H1 (cell line): ENCODE measurements around the gene NT5C1A. TPM values are rescaled to one million over a fixed set of nuclear protein-coding genes. Genes with fewer than 3 reads are reported as not detected.

Experiments
- CTCF ChIA-PET: fragments of 300-600 bp; sonication (Branson Sonifier 250); formaldehyde crosslinking; loops from one replicate; lab custom pipeline; 2021; ENCODE audit not compliant: partially characterized antibody; lab: Charles Lee
- POLR2A ChIA-PET: fragments of 300-600 bp; sonication (Branson Sonifier 250); formaldehyde crosslinking; loops from one replicate; lab custom pipeline; 2021; ENCODE audit warnings: inconsistent platforms; ENCODE audit not compliant: partially characterized antibody; lab: Charles Lee
- DNase-seq, 2 experiments: peaks; one replicate each; pipeline versions ENCODE4 v3.0.0 to v3.0.0-alpha.2; 2010 to 2022; ENCODE audit warnings: low spot score in 2 of 2, low read depth in 1 of 2, mixed read lengths in 1 of 2
- FAIRE-seq: peaks from 2 replicates; lab custom pipeline; 2011; peaks lifted over from hg19 to GRCh38; lab: Jason Lieb, UNC
- H2AFZ ChIP-seq: 2 replicates; pipeline ENCODE4 v1.8.1; 2012; ENCODE audit warnings: low read length, inconsistent platforms
- H2AK5ac ChIP-seq: 2 replicates; pipeline ENCODE4 v1.6.1; 2013; ENCODE audit warnings: low read depth, low read length
- H2BK120ac ChIP-seq: replicated peaks from 2 replicates; pipeline ENCODE3; 2013; ENCODE audit warnings: low read depth, low read length, inconsistent platforms
- H2BK12ac ChIP-seq: 2 replicates; pipeline ENCODE4 v1.6.1; 2013; ENCODE audit warnings: low read depth, low read length
- H2BK15ac ChIP-seq: 2 replicates; pipeline ENCODE4 v1.6.1; 2013; ENCODE audit warnings: low read length
- H2BK20ac ChIP-seq: 2 replicates; pipeline ENCODE4 v1.6.1; 2013; ENCODE audit warnings: low read length
- H2BK5ac ChIP-seq: 2 replicates; pipeline ENCODE4 v1.6.1; 2013; ENCODE audit warnings: low read depth, low read length
- H3K14ac ChIP-seq: 2 replicates; pipeline ENCODE4 v1.6.1; 2013; ENCODE audit warnings: inconsistent platforms; ENCODE audit not compliant: insufficient read length
- H3K18ac ChIP-seq: 2 replicates; pipeline ENCODE4 v1.6.1; 2013; ENCODE audit warnings: low read length; ENCODE audit errors: extremely low read depth
- H3K23ac ChIP-seq: 2 replicates; pipeline ENCODE4 v1.6.1; 2013; ENCODE audit warnings: inconsistent platforms; ENCODE audit not compliant: insufficient read length
- H3K23me2 ChIP-seq: 2 replicates; pipeline ENCODE4 v1.6.1; 2013; ENCODE audit warnings: low read depth, low read length
- H3K27ac ChIP-seq: 2 replicates; pipeline ENCODE4 v1.6.1; 2011; ENCODE audit warnings: low read depth, low read length, inconsistent platforms
- H3K27me3 ChIP-seq, 4 experiments: replicated peaks in 1 of 4; 1 replicate in 1 of 4; 2 replicates in 3 of 4; pipeline versions ENCODE4 v1.6.1 to v1.8.1; 2011 to 2013; ENCODE audit warnings: low read length in 3 of 4, mild to moderate bottlenecking in 3 of 4, inconsistent platforms in 2 of 4, mixed read lengths in 2 of 4, moderate library complexity in 1 of 4; ENCODE audit not compliant: control insufficient read depth in 3 of 4, insufficient read depth in 3 of 4; ENCODE audit errors: extremely low read depth in 1 of 4
- H3K36me3 ChIP-seq, 4 experiments: 2 replicates each; pipeline versions ENCODE4 v1.6.1 to v1.8.1; 2011 to 2013; ENCODE audit warnings: mild to moderate bottlenecking in 4 of 4, low read length in 3 of 4, moderate library complexity in 2 of 4, control low read depth in 1 of 4, inconsistent platforms in 1 of 4; ENCODE audit not compliant: insufficient read depth in 4 of 4, control insufficient read depth in 2 of 4
- H3K4ac ChIP-seq: replicated peaks from 2 replicates; pipeline ENCODE3; 2013; ENCODE audit warnings: low read length, low read depth, mixed read lengths, inconsistent platforms; ENCODE audit not compliant: insufficient read length
- H3K4me1 ChIP-seq, 4 experiments: replicated peaks in 1 of 4; 1 replicate in 1 of 4; 2 replicates in 3 of 4; pipeline versions ENCODE4 v1.6.1 to v1.8.1; 2011 to 2013; ENCODE audit warnings: low read length in 3 of 4, inconsistent platforms in 2 of 4, mixed read lengths in 1 of 4; ENCODE audit not compliant: insufficient read depth in 4 of 4, control insufficient read depth in 3 of 4
- H3K4me2 ChIP-seq, 2 experiments: 2 replicates each; pipeline versions ENCODE4 v1.6.1 to v1.8.1; 2011 to 2013; ENCODE audit warnings: low read depth in 2 of 2, low read length in 2 of 2, control low read depth in 1 of 2, inconsistent platforms in 1 of 2, mild to moderate bottlenecking in 1 of 2; ENCODE audit not compliant: insufficient read depth in 1 of 2
- H3K4me3 ChIP-seq, 4 experiments: fragments of 200-600, 300-600 bp in 1 of 4; sonication (generic), shearing (Covaris generic), sonication (Bioruptor Twin) in 1 of 4; 2 replicates each; pipeline versions ENCODE4 v1.5.1 to v1.8.1; 2011 to 2016; ENCODE audit warnings: low read length in 4 of 4, low read depth in 3 of 4, control low read depth in 2 of 4, inconsistent platforms in 2 of 4, mild to moderate bottlenecking in 2 of 4, mixed read lengths in 1 of 4, moderate library complexity in 1 of 4; ENCODE audit not compliant: insufficient read depth in 2 of 4; ENCODE audit errors: extremely low read depth in 1 of 4
- H3K56ac ChIP-seq: replicated peaks from 2 replicates; pipeline ENCODE3; 2013; ENCODE audit warnings: low read depth, mild to moderate bottlenecking, mixed read lengths, low read length, inconsistent platforms; ENCODE audit not compliant: insufficient read length
- H3K79me1 ChIP-seq: 2 replicates; pipeline ENCODE4 v1.6.1; 2013; ENCODE audit warnings: low read depth, low read length, control low read depth
- H3K79me2 ChIP-seq, 2 experiments: 2 replicates each; pipeline versions ENCODE4 v1.6.1 to v1.8.1; 2012 to 2013; ENCODE audit warnings: low read length in 2 of 2, mild to moderate bottlenecking in 2 of 2, inconsistent platforms in 1 of 2; ENCODE audit not compliant: insufficient read depth in 2 of 2, control insufficient read depth in 1 of 2
- H3K9ac ChIP-seq, 4 experiments: replicated peaks in 1 of 4; 1 replicate in 1 of 4; 2 replicates in 3 of 4; pipeline versions ENCODE4 v1.6.1 to v1.8.1; 2011 to 2013; ENCODE audit warnings: low read depth in 3 of 4, low read length in 3 of 4, control low read depth in 2 of 4, mild to moderate bottlenecking in 2 of 4, moderate library complexity in 2 of 4, inconsistent platforms in 1 of 4; ENCODE audit errors: extremely low read depth in 1 of 4
- H3K9me3 ChIP-seq, 2 experiments: 2 replicates each; pipeline versions ENCODE4 v1.6.1 to v1.8.1; 2012 to 2013; ENCODE audit warnings: mild to moderate bottlenecking in 2 of 2, moderate library complexity in 2 of 2, control low read depth in 1 of 2, inconsistent platforms in 1 of 2, low read depth in 1 of 2, low read length in 1 of 2, mixed read lengths in 1 of 2; ENCODE audit not compliant: insufficient read depth in 2 of 2
- H4K20me1 ChIP-seq, 2 experiments: replicated peaks in 1 of 2; 2 replicates each; pipeline versions ENCODE3 to v1.8.1; 2011 to 2013; ENCODE audit warnings: inconsistent platforms in 2 of 2, low read length in 2 of 2, mild to moderate bottlenecking in 1 of 2; ENCODE audit not compliant: insufficient read depth in 2 of 2, control insufficient read depth in 1 of 2
- H4K5ac ChIP-seq: 2 replicates; pipeline ENCODE4 v1.6.1; 2013; ENCODE audit warnings: low read length, low read depth, mixed read lengths, inconsistent platforms; ENCODE audit not compliant: insufficient read length
- H4K8ac ChIP-seq: 2 replicates; pipeline ENCODE4 v1.8.0; 2013; ENCODE audit warnings: mild to moderate bottlenecking, moderate library complexity, low read length, inconsistent platforms; ENCODE audit not compliant: insufficient read depth; ENCODE audit errors: extremely low read depth
- H4K91ac ChIP-seq: replicated peaks from 2 replicates; pipeline ENCODE3; 2013; ENCODE audit warnings: low read length, mixed read lengths, inconsistent platforms; ENCODE audit not compliant: insufficient read length
- ATF2 ChIP-seq: IDR thresholded peaks from 2 replicates; pipeline ENCODE4 v1.6.1; 2012; ENCODE audit warnings: low read length, inconsistent platforms
- BCL11A ChIP-seq, 2 experiments: IDR thresholded peaks; one replicate each; pipeline ENCODE4 v1.6.1; 2011; ENCODE audit warnings: low read depth in 2 of 2, low read length in 2 of 2, mild to moderate bottlenecking in 2 of 2
- HDAC2 ChIP-seq, 2 experiments: fragments of 300-600 bp in 1 of 2; sonication (generic) in 1 of 2; IDR thresholded peaks; 2 replicates each; pipeline ENCODE4 v1.6.1; 2011 to 2012; ENCODE audit warnings: low read depth in 2 of 2, low read length in 2 of 2, mild to moderate bottlenecking in 2 of 2, moderate library complexity in 2 of 2, borderline replicate concordance in 1 of 2, inconsistent platforms in 1 of 2
- RAD21 ChIP-seq, 2 experiments: IDR thresholded peaks in 1 of 2; conservative IDR thresholded peaks in 1 of 2; 2 replicates each; pipeline ENCODE4 v1.6.1; 2011; ENCODE audit warnings: low read depth in 2 of 2, low read length in 2 of 2, improper control_type of control experiment in 1 of 2, inconsistent platforms in 1 of 2, mild to moderate bottlenecking in 1 of 2, moderate library complexity in 1 of 2
- SP4 ChIP-seq: IDR thresholded peaks from 2 replicates; pipeline ENCODE4 v1.6.1; 2012; ENCODE audit warnings: low read length, inconsistent platforms
- SUZ12 ChIP-seq: fragments of 200-600 bp; sonication (generic); IDR thresholded peaks from 2 replicates; pipeline ENCODE4 v1.6.1; 2012; ENCODE audit warnings: mild to moderate bottlenecking, inconsistent platforms, low read length, moderate library complexity, mixed read lengths
- WGBS, 2 experiments: shearing (Covaris generic) in 1 of 2; methylation state at CpG; one replicate each; pipeline versions ENCODE4 v1.1.6 to v1.1.7; 2013 to 2015; ENCODE audit warnings: low lambda C conversion rate in 2 of 2, mixed read lengths in 2 of 2, inconsistent platforms in 1 of 2, low coverage in 1 of 2, missing lambda C conversion rate in 1 of 2; ENCODE audit not compliant: insufficient replicate concordance in 2 of 2, insufficient coverage in 1 of 2, insufficient read length in 1 of 2; ENCODE audit errors: extremely low coverage in 1 of 2, missing lambda C conversion rate in 1 of 2; 5-methylcytosine and 5-hydroxymethylcytosine counted together
- polyA plus RNA-seq, 7 experiments: library from polyadenylated mRNA; depleted of rRNA in 3 of 7; stranded (reverse) in 5 of 7; unstranded in 2 of 7; fragments of >200 nt in 5 of 7; fragments of 200-250 nt in 2 of 7; gene quantifications; 1 replicate in 5 of 7; 2 replicates in 1 of 7; 4 replicates in 1 of 7; pipeline versions ENCODE4 v1.2.1 to v1.2.3, GENCODE V29; 2011 to 2013; ENCODE audit warnings: missing spikeins in 2 of 7, mixed read lengths in 2 of 7
- total RNA-seq: library from RNA; stranded (reverse); fragmentation: NEBNext Ultra II Directional; extraction: Animal tissue kit (Norgen Biotek cat#: 25700); gene quantifications from 2 replicates; pipeline ENCODE4 v1.2.1, GENCODE V29; 2021

The NT5C1A gene
- total and polyA plus RNA-seq, 2 of the 8 experiments (the other 6 are each of a cell fraction or from before 2014, with no cell fraction given), result not detected

- H3K4me2 ChIP-seq, result no peak overlapping the region
- CTCF ChIA-PET, result interaction anchor here (1.0 to 4.4 kb wide), 5 partner anchors 8 to 26 kb away, joined by 3 to 44 read pairs (median 6); partner anchors contain the start of genes HPCAL4 and NT5C1A
- H4K91ac ChIP-seq, result no peak overlapping the region
- H2BK12ac ChIP-seq, result no peak overlapping the region
- H3K18ac ChIP-seq, result no peak overlapping the region
- no peaks in the 10 kb centered on the region for H3K36me3 ChIP-seq
- H2BK5ac ChIP-seq, result no peak overlapping the region
- no peak overlapping the region for H3K4ac ChIP-seq
- no peak overlapping the region for H2BK20ac ChIP-seq
- TF ChIP-seq SUZ12 (0 out of 2 replicates have a peak, but pooled peaks have one; percentile 12), RAD21 (IDR thresholded peaks at IDR 0.05 in 1 of 2, conservative IDR thresholded peaks at IDR 0.05 in 1 of 2; ENCODE audit: low read depth in 2 of 2, low read length in 2 of 2) (no peak), ATF2 (no peak), HDAC2 (IDR thresholded peaks at IDR 0.05; ENCODE audit: borderline replicate concordance in 1 of 2, low read depth in 2 of 2, low read length in 2 of 2) (no peak), SP4 (no peak), BCL11A (IDR thresholded peaks at IDR 0.05; ENCODE audit: low read depth in 2 of 2, low read length in 2 of 2) (no peak)
- H3K14ac ChIP-seq, result no peak overlapping the region
- H3K9me3 ChIP-seq, result no peaks in the 10 kb centered on the region
- H4K5ac ChIP-seq, result no peak overlapping the region
- FAIRE-seq (no peak), DNase-seq (no peak)
- H4K20me1 ChIP-seq, result peaks cover 0 to 4% of the 10 kb centered on the region in 2 experiments
- no peaks in the 10 kb centered on the region for H3K79me1 ChIP-seq
- peaks cover 52 to 91% (median 80%) of the 10 kb centered on the region in 4 experiments for H3K27me3 ChIP-seq
- H4K8ac ChIP-seq, result no peak overlapping the region
- H3K23ac ChIP-seq, result no peak overlapping the region
- 57% methylated on average over 2 of the region's 2 CpGs; no CpG with 5 or more reads in 1 of the 2 experiments for WGBS, 2 experiments
- no peak overlapping the region for H2BK15ac ChIP-seq
- H2BK120ac ChIP-seq, result no peak overlapping the region
- no peak overlapping the region for H3K9ac ChIP-seq
- no peaks in the 10 kb centered on the region; the same call in 1 of the 2 replicates for H3K23me2 ChIP-seq
- peaks cover 0 to 5% (median 1%) of the 10 kb centered on the region in 4 experiments; a peak in 2 of 7 replicates for H3K4me1 ChIP-seq
- H3K4me3 ChIP-seq, result no peak overlapping the region
- H3K79me2 ChIP-seq, result no peaks in the 10 kb centered on the region
- POLR2A ChIA-PET, result interaction anchor here (0.9 kb wide), 1 partner anchor 12 kb away, joined by 4 read pairs; no protein-coding TSS in a partner anchor
- no peak overlapping the region for H3K27ac ChIP-seq
- no peak overlapping the region for H3K56ac ChIP-seq
- H2AFZ ChIP-seq, result no peak overlapping the region
- H2AK5ac ChIP-seq, result no peak overlapping the region
Measured at GRCh38 chr1:39679821-39680220, 7.9 kb upstream of the NT5C1A start.
